Stimulated activated CD8-positive, alpha-beta memory T cell treated with anti-CD3 and anti-CD28 coated beads, Interleukin-12 subunit alpha, Interleukin-12 subunit beta, amount 100 ng/mL, for 24 hours (primary cell): ENCODE results near the gene ZWILCH.
"Not testable (repeated sequence)": the region's sequence is repeated elsewhere in the genome, so short reads cannot be mapped to it uniquely, and the experiment has no call there.

ENCODE experiments used
- DNase-seq: peaks from one replicate; pipeline ENCODE4 v3.0.0-alpha.2; 2020; ENCODE audit errors: extremely low read depth

ZWILCH gene

DNA sequence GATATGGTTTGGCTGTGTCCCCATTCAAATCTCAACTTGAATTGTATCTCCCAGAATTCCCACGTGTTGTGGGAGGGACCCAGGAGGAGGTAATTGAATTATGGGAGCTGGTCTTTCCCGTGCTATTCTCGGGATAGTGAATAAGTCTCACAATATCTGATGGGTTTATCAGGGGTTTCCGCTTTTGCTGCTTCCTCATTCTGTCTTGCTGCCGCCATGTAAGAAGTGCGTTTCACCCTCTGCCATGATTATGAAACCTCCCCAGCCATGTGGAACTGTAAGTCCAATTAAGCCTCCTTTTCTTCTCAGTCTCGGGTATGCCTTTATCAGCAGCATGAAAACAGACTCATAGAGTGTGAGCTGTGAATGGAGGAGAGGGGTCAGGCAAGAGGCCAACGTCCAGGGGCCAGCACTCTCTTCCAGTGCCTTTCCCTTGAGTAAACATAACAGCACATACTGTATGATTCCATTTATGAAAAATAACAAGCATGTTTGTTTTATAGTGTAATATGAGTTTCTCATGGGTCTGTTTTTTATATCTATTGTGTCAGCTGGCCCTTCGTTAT lies 76.9 kb downstream of the ZWILCH start:
- no peak for DNase-seq

DNA sequence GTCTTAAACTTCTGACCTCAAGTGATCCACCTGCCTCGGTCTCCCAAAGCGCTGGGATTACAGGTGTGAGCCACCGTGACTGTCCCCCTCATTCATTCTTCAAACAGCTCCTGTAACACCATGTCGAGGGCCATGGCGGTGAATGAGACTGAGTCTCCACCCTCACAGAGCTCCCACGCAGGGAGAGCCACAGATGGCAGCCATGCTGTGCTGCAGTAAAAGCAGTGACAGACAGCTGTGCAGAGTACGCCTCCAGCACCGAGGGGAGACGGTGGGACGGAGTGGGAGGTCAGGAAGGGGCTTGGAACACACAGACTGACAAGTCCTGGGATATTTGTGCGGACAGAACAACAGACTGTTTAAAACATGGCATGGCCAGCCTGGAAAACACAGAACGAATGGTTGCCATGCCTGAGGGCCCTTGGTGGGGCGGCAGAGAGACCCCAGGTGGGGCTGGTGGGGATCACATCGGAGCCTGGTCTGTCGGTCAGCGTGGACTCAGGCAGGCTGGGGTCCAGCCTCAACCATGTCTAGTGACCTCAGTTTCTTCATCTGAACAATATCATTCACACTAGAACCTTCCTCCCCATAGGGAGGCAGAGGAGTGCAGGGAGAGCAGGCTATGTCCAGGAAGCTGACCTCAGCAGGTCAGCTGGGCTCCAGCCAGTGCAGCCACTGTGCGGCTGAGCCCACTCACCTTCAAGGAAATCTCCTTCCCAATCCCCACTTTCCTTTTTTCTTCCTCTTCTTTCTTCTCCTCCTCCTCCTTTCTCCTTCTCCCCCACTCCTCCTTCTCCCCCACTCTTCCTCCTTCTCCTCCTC lies 81.2 kb downstream of the ZWILCH start:
- no peak for DNase-seq

DNA sequence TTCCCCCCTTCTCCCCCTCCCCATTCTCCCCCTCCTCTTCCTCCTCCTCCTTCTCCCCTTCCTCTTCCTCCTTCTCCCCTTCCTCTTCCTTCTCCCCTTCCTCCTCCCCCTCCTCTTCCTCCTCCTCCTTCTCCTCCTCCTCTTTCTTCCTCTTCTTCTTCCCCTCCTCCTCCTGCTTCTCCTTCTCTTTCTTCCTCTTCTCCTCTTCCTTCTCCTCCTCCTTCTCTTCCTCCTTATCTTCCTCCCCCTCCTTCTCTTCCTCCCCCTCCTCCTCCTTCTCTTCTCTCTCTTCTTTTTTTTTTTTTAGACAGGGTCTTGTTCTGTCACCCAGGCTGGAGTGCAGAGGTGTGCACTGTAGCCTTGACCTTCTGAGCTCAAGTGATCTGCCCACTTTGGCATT lies 81.9 kb downstream of the ZWILCH start:
- DNase-seq, result no peak

DNA sequence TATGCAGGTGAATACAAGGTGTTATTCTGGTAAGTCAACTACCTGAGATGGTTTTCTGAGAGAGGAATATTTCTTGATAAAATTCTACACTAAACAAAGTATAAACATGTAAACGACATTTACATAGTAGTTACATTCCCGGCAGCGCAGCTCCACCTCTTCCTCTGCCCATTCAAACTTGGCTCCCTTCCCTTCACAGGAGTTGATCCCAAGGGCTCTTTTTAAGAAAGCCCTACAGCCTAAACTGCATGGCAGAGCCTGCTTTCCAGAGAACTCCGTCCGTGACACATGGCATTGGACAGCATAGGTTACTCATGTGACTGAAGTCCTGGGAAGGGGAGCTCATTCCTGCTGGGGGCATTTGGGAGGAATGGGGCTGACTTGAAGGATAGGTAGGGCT lies 82.6 kb downstream of the ZWILCH start:
- no peak for DNase-seq

DNA sequence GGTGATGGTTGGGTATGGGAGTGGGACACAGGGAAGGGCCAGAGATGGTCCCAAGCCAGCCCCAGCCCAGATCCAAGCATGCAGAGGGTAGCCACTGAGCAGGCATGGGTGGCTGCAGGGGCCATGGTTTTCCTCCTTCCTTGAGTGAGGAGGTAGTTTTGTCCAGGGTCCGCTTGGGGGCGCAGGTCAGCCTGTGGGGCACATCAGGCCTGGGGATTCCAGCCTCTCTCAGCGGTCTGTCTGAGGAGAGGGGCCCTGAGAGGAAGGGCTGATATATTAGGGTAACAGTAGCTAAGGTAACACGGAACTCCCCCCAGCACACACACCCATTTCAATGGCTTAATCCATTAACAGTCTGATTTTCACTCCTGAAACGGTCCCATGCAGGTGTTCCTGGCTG lies 83.4 kb downstream of the ZWILCH start:
- no peak for DNase-seq

DNA sequence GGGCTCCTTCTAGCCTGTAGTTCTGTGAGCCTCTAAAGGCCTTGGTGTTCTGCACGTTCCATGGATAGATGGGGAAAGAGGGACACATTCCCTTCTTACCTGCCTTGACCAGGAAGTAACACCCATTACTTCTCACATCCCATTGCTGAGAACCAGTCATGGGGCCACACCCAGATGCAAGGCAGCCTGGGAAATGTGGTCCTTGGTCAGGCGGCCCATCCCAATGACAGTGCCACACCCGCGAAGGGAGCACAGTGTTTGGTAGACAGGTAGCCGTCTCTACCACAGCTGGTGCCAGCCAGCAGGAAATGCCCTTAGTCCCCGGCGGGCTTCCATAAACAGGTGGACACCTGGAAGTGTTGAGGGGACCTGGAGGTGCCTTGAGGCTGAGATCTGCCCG lies 83.8 kb downstream of the ZWILCH start:
- no peak for DNase-seq

DNA sequence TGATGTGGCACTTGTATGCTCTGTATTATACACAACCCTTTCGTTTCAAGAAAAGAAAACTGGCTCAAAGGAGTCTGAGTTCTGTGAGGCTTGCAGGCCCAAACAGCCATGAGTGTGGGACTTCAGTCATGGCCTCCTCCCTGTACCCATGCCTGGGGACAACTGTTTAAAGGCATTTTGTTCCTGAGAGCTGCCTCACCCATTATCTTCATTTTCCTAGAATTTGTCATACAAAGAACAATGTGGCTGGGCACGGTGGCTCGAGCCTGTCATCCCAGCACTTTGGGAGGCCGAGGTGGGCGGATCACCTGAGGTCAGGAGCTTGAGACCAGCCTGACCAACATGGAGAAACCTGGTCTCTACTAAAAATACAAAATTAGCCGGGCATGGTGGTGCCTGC lies 84.3 kb downstream of the ZWILCH start:
- DNase-seq, result not testable (repeated sequence)

DNA sequence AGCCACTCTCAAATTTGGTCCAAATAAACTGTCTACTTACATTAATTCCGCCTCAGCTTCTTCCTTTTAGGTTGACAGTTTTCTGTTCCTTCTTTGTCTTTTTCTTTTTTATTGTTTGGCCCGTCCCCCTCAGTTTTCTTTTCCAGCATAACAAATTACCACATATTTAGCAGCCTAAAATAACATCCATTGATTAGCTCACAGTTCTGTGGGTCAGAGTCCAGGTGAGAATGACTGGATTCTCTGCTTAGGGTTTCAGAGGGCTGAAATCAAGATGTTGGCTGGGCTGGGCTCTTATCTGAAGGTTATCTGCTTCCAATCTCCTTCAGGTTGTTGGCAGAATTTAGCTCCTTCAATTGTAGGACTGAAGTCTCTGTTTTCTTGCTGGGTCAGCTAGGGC lies 85.3 kb downstream of the ZWILCH start:
- no peak for DNase-seq

DNA sequence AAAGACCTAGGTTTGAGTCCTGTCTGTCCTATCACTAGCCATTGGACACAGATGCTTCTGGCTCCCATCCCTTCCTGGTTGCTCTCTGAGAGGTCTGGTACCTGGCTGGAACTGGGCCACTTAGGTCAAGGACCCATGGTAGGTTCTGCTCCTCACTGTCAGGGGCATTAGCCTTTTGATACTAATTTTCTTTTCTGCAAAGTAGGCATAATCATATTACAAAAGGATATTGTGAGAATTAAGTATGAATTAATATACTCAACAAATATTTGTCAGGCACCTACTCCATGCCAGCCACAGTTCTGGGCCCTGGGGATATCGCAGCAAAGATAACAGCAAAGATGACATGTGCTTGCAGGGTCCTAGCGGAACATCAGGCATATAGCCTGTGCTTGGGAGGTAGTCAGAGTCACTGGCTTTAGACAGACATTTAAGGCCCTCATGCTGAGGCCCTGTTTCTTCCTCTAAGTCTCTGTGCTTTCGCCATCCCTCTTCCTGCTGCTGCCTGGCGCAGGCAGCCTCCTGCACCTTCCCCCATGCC lies 86.3 kb downstream of the ZWILCH start:
- DNase-seq, result no peak

DNA sequence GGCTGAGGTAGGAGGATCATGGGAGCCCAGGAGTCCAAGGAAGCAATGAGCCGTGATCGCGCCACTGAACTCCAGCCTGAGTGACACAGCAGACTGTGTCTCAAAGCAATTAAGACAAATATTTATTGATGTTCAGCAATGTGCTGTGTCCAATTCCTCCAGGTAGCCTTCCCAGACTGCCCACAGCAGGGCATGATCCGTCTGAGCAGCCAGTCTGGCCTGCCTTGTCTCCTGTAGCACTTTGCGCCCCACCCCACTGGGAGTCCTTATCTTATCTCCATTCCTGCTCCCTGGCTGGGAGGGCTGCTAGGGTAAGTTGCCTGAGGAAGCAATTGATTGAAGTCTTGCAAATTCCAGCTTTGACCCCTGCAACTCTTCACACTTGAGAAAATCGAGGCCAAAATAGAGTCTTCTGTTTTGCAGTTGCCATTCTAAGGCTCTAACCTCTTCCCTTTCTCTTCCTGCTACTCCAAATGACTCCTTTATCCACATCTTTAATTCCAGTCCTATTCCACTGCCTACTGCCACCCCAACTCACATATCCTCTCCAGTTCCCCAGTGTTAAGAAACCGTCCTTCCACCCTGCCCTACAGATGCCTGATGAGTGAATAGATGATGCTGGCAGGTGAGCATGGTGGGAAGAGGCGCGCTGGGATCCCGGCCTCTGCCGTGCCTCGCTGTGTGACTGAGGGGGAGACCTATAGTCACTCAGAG lies 87.5 kb downstream of the ZWILCH start:
- no peak for DNase-seq

DNA sequence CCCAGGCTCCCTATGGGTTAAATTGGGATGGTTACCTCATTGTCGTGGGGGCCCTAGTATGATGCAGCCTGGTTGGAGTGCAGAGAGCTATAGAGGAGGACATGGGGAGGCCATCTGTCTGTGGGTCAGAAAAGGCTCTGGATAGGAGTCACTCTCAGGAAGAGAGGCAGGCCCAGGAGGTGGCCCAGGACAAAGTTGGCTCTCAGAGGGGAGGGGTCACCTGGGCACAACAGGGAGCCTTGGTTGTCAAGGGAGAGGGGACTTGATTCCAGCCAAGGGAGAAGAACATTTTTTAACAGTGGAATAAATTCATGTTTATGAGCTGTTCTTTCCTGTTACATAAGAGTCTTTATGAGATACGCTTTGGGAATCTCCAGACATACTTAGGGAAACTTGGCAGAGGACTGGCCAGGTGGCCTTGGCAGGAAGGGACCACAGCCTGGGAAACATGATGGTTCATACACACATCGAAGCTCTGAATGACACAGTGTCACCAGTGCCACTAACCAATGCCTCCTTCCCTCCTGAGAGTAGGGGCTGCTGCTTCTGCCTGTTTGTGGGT lies 88.2 kb downstream of the ZWILCH start:
- no peak for DNase-seq

DNA sequence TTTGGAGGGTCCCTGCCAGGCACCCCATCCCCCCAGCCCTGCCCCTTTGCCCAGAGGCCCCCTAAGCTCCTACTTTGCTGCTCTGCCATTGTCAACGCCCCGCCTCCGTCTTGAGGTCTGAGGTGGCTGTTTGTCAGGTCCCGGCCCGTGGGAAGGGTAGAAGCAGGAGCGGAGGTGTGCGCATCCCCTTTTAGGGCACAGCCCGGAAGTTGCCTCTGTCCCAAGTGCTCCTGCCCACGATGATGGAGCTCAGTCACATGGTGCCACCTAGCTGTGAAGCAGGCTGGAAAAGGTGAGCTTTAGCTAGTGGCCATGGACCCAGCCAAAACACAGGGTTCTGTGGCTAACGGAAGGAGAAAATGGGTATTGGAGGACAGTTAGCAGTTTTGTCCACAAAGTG lies 89.2 kb downstream of the ZWILCH start:
- DNase-seq, result no peak

DNA sequence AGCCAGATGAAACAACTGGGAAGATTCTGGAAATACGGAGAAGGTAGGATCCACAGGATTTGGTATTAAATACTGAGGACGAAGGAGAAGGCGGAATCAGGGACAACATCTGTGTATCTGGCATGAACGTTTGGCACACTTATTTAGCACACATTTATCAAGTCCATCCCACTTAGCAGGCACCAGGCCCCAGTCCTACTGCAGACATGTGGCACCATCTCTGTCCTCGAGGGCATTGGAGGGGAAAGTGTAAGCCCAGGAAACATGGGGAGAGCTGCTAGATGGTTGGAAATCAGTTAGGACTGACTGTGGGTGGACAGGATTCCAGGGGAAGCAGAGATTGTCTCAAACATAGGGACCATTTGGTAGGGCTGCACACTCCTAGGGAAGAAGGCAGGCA lies 89.7 kb downstream of the ZWILCH start:
- no peak for DNase-seq

DNA sequence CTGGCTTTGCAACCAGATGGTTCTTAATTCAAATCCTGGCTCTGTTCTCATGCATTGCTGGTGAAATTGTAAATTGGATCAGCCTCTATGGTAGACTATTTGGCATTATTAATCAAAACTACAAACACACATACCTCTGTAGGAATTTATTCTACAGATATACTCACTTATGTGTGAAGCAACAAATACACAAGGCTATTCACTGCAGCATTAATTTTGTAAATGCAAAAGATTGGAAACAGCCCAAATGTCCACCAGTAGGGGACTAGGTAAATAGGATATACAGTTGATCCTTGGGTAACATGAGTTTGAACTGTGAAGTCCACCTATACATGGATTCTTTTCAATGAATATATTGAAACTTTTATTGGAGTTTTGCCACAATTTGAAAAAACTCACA lies 90.2 kb downstream of the ZWILCH start:
- no peak for DNase-seq

DNA sequence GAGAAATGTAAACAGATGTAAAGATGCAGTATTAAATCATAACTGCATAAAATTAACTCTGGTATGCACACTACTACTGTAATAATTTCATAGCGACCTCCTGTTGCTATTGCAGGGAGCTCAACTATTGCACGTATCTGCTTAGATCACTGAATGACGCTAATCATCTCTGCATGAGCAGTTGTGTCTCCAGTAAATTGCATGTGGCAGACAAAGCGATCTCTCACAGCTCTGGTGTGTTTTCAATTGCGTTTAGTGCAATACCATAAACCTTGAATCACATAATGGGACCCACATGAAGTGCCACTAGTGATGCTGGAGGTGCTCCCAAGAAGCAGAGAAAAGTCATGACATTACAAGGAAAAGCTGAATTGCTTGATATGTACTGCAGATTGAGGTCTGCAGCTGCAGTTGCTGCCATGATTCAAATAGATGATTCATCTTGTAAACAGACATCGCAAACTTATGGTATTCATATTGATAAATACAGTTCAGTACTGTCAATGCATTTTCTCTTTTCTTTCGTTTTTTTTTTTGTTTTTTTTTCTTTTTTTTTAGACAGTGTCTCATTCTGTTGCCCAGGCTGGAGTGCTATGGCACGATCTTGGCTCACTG lies 90.9 kb downstream of the ZWILCH start:
- no peak for DNase-seq

DNA sequence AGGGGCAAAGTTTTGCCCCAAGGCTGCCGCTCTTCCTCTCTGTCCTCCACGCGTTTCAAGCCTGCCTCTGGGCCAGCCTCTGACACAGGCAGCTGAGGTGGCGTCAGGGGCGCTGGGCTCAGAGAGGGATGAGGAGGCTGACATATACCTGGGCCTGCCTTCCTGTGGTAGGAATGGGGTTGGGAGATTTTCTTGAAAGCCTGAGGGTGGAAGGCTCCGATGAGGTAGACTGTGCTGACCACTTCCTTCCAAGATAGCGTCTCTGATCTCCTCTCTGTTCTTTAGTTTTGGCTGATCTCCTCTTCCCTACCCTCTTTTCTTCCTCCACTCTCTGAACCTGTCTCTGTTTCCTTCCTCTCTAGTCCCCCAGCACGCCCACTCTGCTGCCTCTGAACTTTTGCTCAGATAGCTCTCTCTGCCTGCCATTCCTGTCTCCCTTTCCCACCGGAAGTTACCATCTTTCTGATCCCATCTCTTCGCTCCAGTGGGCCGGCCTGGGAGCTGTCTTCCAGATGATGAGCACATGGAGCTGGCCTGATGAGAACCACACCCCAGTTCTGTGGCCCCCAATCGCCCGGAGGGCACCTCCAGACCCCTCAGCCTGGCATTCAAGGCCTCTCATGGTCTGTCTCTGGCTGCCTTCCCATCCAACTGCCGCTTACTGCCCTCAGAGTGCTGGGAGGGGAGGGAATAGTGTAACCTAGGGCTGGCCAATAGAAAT lies 93.1 kb downstream of the ZWILCH start:
- no peak for DNase-seq
